Measurements from ENCODE around the gene YIPF2.

YIPF2 gene

DNA sequence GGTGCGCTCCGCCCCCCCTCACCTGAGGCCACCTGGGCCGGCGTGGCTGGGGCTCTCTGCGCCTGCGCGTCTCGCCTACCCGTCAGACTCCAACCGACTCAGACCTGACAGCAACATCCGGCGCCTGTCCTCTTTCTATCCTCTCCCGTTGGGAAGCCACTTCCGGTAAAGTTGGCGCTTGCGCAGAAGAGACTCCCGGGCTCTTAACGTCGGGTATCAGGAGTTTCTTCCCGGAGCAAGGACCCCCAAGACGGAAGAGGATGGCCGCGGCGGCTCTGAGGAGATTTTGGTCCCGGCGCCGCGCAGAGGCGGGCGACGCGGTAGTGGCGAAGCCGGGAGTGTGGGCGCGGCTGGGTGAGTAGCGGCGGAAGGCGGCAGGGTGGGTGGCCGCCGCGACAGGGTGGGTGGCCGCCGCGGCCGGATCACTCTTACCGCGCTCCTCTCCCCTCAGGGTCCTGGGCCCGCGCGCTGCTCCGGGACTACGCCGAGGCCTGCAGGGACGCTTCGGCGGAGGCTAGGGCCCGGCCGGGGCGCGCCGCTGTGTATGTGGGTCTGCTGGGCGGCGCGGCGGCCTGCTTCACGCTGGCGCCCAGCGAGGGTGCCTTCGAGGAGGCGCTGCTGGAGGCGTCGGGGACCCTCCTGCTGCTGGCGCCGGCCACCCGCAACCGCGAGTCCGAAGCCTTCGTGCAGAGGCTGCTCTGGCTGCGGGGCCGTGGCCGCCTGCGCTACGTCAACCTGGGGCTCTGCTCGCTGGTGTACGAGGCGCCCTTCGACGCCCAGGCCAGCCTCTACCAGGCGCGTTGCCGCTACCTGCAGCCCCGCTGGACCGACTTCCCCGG lies at the start of gene YIPF2, which contains the start of gene TIMM29:
Gene YIPF2, minus strand, starts transcription at position 77 of the 839 bp plus-strand sequence. CDS start 229 bp downstream, outside the sequence.
Gene TIMM29, plus strand, starts transcription at position 249 of the 839 bp plus-strand sequence. Its CDS starts 12 bp downstream, at position 261.
- Histone ChIP-seq H3K4me2 (ENCODE audit: low read length) (peak within 1 kb of the TSS; percentile 91), H3K4me3 (ENCODE audit: low read depth, low read length, poor library complexity, severe bottlenecking) (peak within 1 kb of the TSS; percentile 74), H3K9me3 (ENCODE audit: low read length) (no peaks in the 10 kb centered on the region), H4K20me1 (ENCODE audit: insufficient read depth, low read length) (no peaks in the 10 kb centered on the region), H3K27me3 (ENCODE audit: insufficient read depth, low read length) (no peaks in the 10 kb centered on the region), H3K4me1 (ENCODE audit: insufficient read depth, low read length, severe bottlenecking) (peaks cover 24% of the 10 kb centered on the region), H3K79me2 (ENCODE audit: insufficient read depth, low read length) (peaks cover 14% of the 10 kb centered on the region; the same call in 1 of the 2 replicates), H2AFZ (ENCODE audit: low read length) (no peak within 1 kb of the TSS), H3F3A (ENCODE audit: insufficient read depth, low read length) (no peaks in the 10 kb centered on the region), H3K9me2 (ENCODE audit: low read depth, low read length) (no peaks in the 10 kb centered on the region), H3K27ac (ENCODE audit: low read depth, low read length, poor library complexity, severe bottlenecking) (peak within 1 kb of the TSS; percentile 21), H3K9ac (ENCODE audit: low read length) (peak within 1 kb of the TSS; percentile 67), H3K36me3 (ENCODE audit: insufficient read depth, low read length) (peaks cover 15% of the 10 kb centered on the region; the same call in 1 of the 2 replicates)
- no peak for TF ChIP-seq EZH2 (IDR thresholded peaks at IDR 0.05; ENCODE audit: borderline replicate concordance, low read length)
- TF ChIP-seq, protein P1, sequence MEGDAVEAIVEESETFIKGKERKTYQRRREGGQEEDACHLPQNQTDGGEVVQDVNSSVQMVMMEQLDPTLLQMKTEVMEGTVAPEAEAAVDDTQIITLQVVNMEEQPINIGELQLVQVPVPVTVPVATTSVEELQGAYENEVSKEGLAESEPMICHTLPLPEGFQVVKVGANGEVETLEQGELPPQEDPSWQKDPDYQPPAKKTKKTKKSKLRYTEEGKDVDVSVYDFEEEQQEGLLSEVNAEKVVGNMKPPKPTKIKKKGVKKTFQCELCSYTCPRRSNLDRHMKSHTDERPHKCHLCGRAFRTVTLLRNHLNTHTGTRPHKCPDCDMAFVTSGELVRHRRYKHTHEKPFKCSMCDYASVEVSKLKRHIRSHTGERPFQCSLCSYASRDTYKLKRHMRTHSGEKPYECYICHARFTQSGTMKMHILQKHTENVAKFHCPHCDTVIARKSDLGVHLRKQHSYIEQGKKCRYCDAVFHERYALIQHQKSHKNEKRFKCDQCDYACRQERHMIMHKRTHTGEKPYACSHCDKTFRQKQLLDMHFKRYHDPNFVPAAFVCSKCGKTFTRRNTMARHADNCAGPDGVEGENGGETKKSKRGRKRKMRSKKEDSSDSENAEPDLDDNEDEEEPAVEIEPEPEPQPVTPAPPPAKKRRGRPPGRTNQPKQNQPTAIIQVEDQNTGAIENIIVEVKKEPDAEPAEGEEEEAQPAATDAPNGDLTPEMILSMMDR (IDR thresholded peaks at IDR 0.05; ENCODE audit: low read length), result no peak

DNA sequence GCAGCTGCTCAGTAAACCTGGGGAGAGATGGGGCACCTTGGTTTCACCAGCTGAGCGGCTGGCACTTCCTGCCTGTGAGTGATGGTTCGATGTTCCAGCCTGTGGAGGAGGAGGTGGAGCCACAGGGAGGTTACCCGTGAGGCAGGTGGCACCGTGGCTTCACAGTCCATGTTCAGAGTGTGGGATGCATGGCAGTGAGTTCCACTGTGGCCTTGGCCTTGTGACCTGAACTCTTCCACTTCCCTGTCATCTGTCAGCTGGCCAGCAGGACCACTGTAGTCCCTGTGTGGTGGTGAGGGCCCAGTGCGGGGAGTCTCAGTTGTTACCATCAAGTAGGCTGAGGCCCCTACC lies 49.3 kb upstream of the YIPF2 start:
- no peak overlapping the region; the same call in 1 of the 2 replicates for H3K9ac ChIP-seq (ENCODE audit: low read length)
- H3K9me2 ChIP-seq (ENCODE audit: low read depth, low read length), result no peaks in the 10 kb centered on the region
- peak overlapping the region; percentile 57; the same call in 1 of the 2 replicates for H3K4me2 ChIP-seq (ENCODE audit: low read length)
- TF ChIP-seq, protein P1 (IDR thresholded peaks at IDR 0.05; ENCODE audit: low read length), result no peak
- no peak for TF ChIP-seq EZH2 (IDR thresholded peaks at IDR 0.05; ENCODE audit: borderline replicate concordance, low read length)
- H4K20me1 ChIP-seq (ENCODE audit: insufficient read depth, low read length), result no peaks in the 10 kb centered on the region
- H3K4me3 ChIP-seq (ENCODE audit: low read depth, low read length, poor library complexity, severe bottlenecking), result no peak overlapping the region
- no peaks in the 10 kb centered on the region for H3F3A ChIP-seq (ENCODE audit: insufficient read depth, low read length)
- peak overlapping the region; percentile 98 for H3K27ac ChIP-seq (ENCODE audit: low read depth, low read length, poor library complexity, severe bottlenecking)
- peaks cover 88% of the 10 kb centered on the region for H3K79me2 ChIP-seq (ENCODE audit: insufficient read depth, low read length)
- peaks cover 77% of the 10 kb centered on the region for H3K4me1 ChIP-seq (ENCODE audit: insufficient read depth, low read length, severe bottlenecking)
- H3K9me3 ChIP-seq (ENCODE audit: low read length), result no peaks in the 10 kb centered on the region
- H3K27me3 ChIP-seq (ENCODE audit: insufficient read depth, low read length), result no peaks in the 10 kb centered on the region
- H3K36me3 ChIP-seq (ENCODE audit: insufficient read depth, low read length), result peaks cover 32% of the 10 kb centered on the region
- H2AFZ ChIP-seq (ENCODE audit: low read length), result no peak overlapping the region

DNA sequence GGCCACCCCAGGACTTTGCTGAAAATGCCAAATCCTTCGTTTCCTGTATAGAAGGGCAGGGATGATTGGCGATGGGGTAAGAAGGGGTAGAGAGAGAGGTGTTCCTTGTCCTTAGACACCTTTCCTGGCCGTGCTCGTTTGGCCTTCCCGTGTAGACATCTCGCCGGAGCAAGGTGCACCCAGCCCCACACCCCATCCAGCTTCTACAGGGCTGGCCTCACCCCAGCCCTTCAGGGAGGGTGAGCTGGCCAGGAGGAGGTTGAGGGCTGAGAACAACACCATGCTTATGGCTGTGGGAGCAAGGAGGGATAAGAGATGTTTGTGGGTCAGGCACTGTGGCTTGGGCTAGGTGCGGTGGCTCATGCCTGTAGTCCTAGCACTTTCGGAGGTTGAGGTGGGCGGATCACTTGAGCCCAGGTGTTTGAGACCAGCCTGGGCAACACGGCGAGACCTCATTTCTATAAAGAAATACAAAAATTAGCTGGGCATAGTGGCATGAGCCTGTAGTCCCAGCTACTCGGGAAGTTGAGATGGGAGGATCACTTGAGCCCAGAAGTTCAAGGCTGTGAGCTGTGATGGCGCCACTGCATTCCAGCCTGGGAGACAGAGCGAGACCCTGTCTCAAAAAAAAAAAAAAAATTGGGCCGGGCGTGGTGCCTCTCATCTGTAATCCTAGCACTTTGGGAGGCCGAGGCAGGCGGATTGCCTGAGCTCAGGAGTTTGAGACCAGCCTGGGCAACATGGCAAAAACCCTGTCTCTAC lies 47.9 kb upstream of the YIPF2 start:
- Histone ChIP-seq H4K20me1 (ENCODE audit: insufficient read depth, low read length) (no peaks in the 10 kb centered on the region), H3K4me2 (ENCODE audit: low read length) (peak overlapping the region; percentile 57), H3K9ac (ENCODE audit: low read length) (peak overlapping the region; percentile 9; the same call in 1 of the 2 replicates), H2AFZ (ENCODE audit: low read length) (no peak overlapping the region), H3K36me3 (ENCODE audit: insufficient read depth, low read length) (peaks cover 32% of the 10 kb centered on the region), H3K79me2 (ENCODE audit: insufficient read depth, low read length) (peaks cover 88% of the 10 kb centered on the region), H3K27me3 (ENCODE audit: insufficient read depth, low read length) (no peaks in the 10 kb centered on the region), H3K4me1 (ENCODE audit: insufficient read depth, low read length, severe bottlenecking) (peaks cover 85% of the 10 kb centered on the region), H3K27ac (ENCODE audit: low read depth, low read length, poor library complexity, severe bottlenecking) (peak overlapping the region; percentile 98), H3K9me2 (ENCODE audit: low read depth, low read length) (no peaks in the 10 kb centered on the region), H3K4me3 (ENCODE audit: low read depth, low read length, poor library complexity, severe bottlenecking) (peak overlapping the region; percentile 30), H3F3A (ENCODE audit: insufficient read depth, low read length) (no peaks in the 10 kb centered on the region), H3K9me3 (ENCODE audit: low read length) (no peaks in the 10 kb centered on the region)
- TF ChIP-seq, protein P1 (IDR thresholded peaks at IDR 0.05; ENCODE audit: low read length), result no peak
- no peak for TF ChIP-seq EZH2 (IDR thresholded peaks at IDR 0.05; ENCODE audit: borderline replicate concordance, low read length)
